ENCODE measurements around the gene UGT1A10.
"Not testable (repeated sequence)": the region's sequence is repeated elsewhere in the genome, so short reads cannot be mapped to it uniquely, and the experiment has no call there.

UGT1A10 gene

DNA sequence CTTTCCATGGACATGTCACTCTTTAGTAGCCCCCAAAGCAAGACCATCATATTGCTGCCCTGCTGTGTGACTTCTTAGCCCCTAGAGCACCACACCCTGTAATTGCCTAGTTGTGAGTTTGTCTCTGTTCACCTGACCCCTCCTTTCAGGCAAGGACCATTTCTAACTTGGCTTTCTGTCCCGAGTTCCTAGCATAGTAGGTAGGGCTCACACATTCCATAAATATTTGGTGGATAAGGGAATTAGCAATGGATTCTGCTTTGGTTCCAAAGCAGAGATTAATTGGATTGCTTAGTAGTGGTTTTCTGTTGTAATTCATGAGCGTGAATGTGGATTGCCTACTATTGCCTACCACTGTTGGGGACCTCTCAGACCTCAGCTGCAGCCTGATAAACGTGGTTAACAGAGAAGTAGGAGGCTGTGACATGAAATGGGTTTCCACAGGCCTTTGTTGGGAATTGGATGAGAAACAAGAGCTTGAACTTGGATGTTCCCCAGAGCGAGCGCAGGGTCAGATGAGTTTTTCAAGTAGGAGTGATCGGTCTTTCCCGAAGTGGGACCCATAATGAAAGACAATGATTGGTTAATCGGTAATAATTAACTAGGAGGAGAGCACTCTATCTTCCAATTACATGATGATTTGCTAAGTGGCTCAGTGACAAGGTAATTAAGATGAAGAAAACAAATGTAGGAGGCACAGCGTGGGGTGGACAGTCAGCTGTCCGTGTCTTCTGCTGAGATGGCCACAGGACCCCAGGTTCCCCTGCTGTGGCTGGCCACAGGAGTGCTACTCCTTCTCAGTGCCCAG, 110.4 kb downstream of the UGT1A10 start:
- no peaks in the 10 kb centered on the region for H3K36me3 Mint-ChIP-seq (ENCODE audit: insufficient read depth)
- no peak overlapping the region for H3K4me3 Mint-ChIP-seq
- peaks cover 0 to 5% of the 10 kb centered on the region in 2 donors for H3K9me3 Mint-ChIP-seq
- H3K27ac Mint-ChIP-seq, result no peak overlapping the region
- H3K4me1 Mint-ChIP-seq (ENCODE audit: low read depth in 2 of 2), result no peaks in the 10 kb centered on the region
- H3K27me3 Mint-ChIP-seq, result peaks cover 40 to 67% of the 10 kb centered on the region in 2 donors
- DNase-seq (no peak), ATAC-seq (replicated peaks) (no peak)

GRCh38 chr2:233747283-233747544, 111.0 kb downstream of the UGT1A10 start:
- Mint-ChIP-seq H3K27me3 (peaks cover 40 to 72% of the 10 kb centered on the region in 2 donors), H3K27ac (no peak overlapping the region), H3K36me3 (ENCODE audit: insufficient read depth) (no peaks in the 10 kb centered on the region), H3K4me3 (no peak overlapping the region), H3K4me1 (ENCODE audit: low read depth in 2 of 2) (no peaks in the 10 kb centered on the region), H3K9me3 (peaks cover 0 to 5% of the 10 kb centered on the region in 2 donors)
- ATAC-seq (replicated peaks), result no peak
- no peak for DNase-seq

GRCh38 chr2:233750689-233751088, 114.4 kb downstream of the UGT1A10 start:
- not testable (repeated sequence) for H3K27ac Mint-ChIP-seq; ATAC-seq (replicated peaks); H3K4me3 Mint-ChIP-seq; H3K36me3 Mint-ChIP-seq (ENCODE audit: insufficient read depth); DNase-seq; H3K9me3 Mint-ChIP-seq; H3K4me1 Mint-ChIP-seq (ENCODE audit: low read depth in 2 of 2)
- peaks cover 40 to 94% of the 10 kb centered on the region in 2 donors for H3K27me3 Mint-ChIP-seq

GRCh38 chr2:233751212-233752009, 115.2 kb downstream of the UGT1A10 start:
- H3K36me3 Mint-ChIP-seq (ENCODE audit: insufficient read depth); DNase-seq; H3K4me1 Mint-ChIP-seq (ENCODE audit: low read depth in 2 of 2); H3K27ac Mint-ChIP-seq; ATAC-seq (replicated peaks); H3K9me3 Mint-ChIP-seq; H3K4me3 Mint-ChIP-seq: not testable (repeated sequence)
- peaks cover 37 to 87% of the 10 kb centered on the region in 2 donors for H3K27me3 Mint-ChIP-seq

DNA sequence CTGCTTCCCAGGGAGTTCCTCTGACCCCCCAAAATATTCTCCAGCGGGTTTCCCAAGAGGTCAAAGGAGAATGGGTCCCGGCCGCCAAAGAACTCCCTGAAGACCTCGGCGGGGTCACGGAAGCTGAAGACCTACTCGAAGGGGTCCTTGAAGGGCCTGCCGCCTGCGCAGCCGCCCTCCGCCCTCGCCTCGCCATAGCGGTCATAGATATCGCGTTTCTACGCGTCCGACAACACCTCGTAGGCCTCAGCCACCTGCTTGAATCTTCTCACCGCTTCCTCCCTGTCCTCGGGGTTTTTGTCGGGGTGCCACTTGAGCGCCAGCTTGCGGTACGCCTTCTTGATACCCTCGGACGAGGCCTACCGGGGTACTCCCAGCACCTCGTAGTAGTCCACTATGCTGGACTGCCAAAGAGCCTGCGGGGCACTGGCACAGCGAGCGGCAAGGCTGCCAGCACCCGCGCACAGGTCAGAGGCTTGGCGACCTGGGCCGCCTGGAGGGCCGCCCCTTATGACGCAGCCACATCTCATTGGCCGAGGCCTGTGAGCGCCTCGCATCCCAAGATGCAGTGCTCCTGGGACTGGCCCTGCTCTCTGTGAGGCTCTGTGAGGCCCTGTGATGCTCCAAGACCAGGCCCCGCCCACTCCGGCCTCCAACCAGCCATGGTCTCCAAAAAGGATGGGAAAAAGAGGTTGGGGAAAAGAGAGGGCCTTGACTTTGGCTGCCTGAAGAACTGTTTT, 118.8 kb downstream of the UGT1A10 start:
- no peak overlapping the region for H3K27ac Mint-ChIP-seq
- H3K4me1 Mint-ChIP-seq (ENCODE audit: low read depth in 2 of 2), result no peaks in the 10 kb centered on the region
- no peak for DNase-seq
- ATAC-seq (replicated peaks), result no peak
- no peak overlapping the region for H3K4me3 Mint-ChIP-seq
- H3K9me3 Mint-ChIP-seq, result peaks cover 0 to 3% of the 10 kb centered on the region in 2 donors
- no peaks in the 10 kb centered on the region for H3K36me3 Mint-ChIP-seq (ENCODE audit: insufficient read depth)
- peaks cover 17 to 60% of the 10 kb centered on the region in 2 donors for H3K27me3 Mint-ChIP-seq

GRCh38 chr2:233756429-233757081, 120.3 kb downstream of the UGT1A10 start:
- Mint-ChIP-seq H3K36me3 (ENCODE audit: insufficient read depth) (no peaks in the 10 kb centered on the region), H3K4me3 (no peak overlapping the region), H3K27me3 (peaks cover 14 to 57% of the 10 kb centered on the region in 2 donors), H3K27ac (no peak overlapping the region), H3K4me1 (ENCODE audit: low read depth in 2 of 2) (no peaks in the 10 kb centered on the region), H3K9me3 (no peaks in the 10 kb centered on the region)
- DNase-seq (no peak), ATAC-seq (replicated peaks) (no peak)

- Mint-ChIP-seq H3K4me1 (ENCODE audit: low read depth in 2 of 2) (no peaks in the 10 kb centered on the region), H3K27ac (no peak overlapping the region), H3K9me3 (no peaks in the 10 kb centered on the region), H3K4me3 (no peak overlapping the region), H3K27me3 (peaks cover 13 to 46% of the 10 kb centered on the region in 2 donors), H3K36me3 (ENCODE audit: insufficient read depth) (no peaks in the 10 kb centered on the region)
- DNase-seq, result no peak
- no peak for ATAC-seq (replicated peaks)
Measured at GRCh38 chr2:233758141-233758540, 121.9 kb downstream of the UGT1A10 start.

DNA sequence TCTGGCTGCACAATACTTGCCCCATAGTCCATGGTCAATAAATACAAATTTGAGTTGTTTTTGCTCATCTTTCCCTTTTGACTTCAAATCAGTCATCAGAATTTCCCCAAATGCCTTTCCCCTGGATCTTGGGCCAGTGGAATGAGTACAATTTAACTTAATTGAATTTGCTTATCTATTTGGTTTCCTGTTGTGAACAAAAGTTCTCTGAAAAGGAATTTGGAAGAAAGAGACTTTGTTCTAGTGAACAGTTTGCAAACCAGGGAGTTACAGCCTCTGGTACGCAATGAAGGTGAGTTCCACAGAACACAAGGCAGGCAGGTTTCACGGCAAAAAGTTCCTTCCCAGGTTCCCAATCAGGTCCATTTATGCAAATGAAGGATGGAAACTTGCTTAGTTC, 122.6 kb downstream of the UGT1A10 start:
- ATAC-seq (replicated peaks), result no peak
- H3K4me1 Mint-ChIP-seq (ENCODE audit: low read depth in 2 of 2), result no peaks in the 10 kb centered on the region
- no peaks in the 10 kb centered on the region for H3K36me3 Mint-ChIP-seq (ENCODE audit: insufficient read depth)
- no peak overlapping the region for H3K4me3 Mint-ChIP-seq
- no peaks in the 10 kb centered on the region for H3K9me3 Mint-ChIP-seq
- no peak for DNase-seq
- peaks cover 20 to 46% of the 10 kb centered on the region in 2 donors for H3K27me3 Mint-ChIP-seq
- H3K27ac Mint-ChIP-seq, result no peak overlapping the region

GRCh38 chr2:233760043-233760442, 123.8 kb downstream of the UGT1A10 start, which contains the start of gene UGT1A1:
Gene UGT1A1, plus strand, starts transcription at chr2:233760270. Its CDS starts 18 bp downstream, at chr2:233760288.
- H3K36me3 Mint-ChIP-seq (ENCODE audit: insufficient read depth), result no peaks in the 10 kb centered on the region
- no peaks in the 10 kb centered on the region for H3K9me3 Mint-ChIP-seq
- DNase-seq (no peak), ATAC-seq (replicated peaks) (no peak)
- H3K4me3 Mint-ChIP-seq, result no peak within 1 kb of the TSS
- no peak within 1 kb of the TSS for H3K27ac Mint-ChIP-seq
- no peaks in the 10 kb centered on the region for H3K4me1 Mint-ChIP-seq (ENCODE audit: low read depth in 2 of 2)
- H3K27me3 Mint-ChIP-seq, result peaks cover 31 to 46% of the 10 kb centered on the region in 2 donors

GRCh38 chr2:233761040-233761769, 125.0 kb downstream of the UGT1A10 start:
- H3K27ac Mint-ChIP-seq, result no peak overlapping the region
- no peak for ATAC-seq (replicated peaks)
- H3K4me1 Mint-ChIP-seq (ENCODE audit: low read depth in 2 of 2), result no peaks in the 10 kb centered on the region
- H3K4me3 Mint-ChIP-seq, result no peak overlapping the region
- no peaks in the 10 kb centered on the region for H3K36me3 Mint-ChIP-seq (ENCODE audit: insufficient read depth)
- H3K9me3 Mint-ChIP-seq, result peaks cover 0 to 2% of the 10 kb centered on the region in 2 donors
- peaks cover 37 to 55% of the 10 kb centered on the region in 2 donors for H3K27me3 Mint-ChIP-seq
- no peak for DNase-seq

DNA sequence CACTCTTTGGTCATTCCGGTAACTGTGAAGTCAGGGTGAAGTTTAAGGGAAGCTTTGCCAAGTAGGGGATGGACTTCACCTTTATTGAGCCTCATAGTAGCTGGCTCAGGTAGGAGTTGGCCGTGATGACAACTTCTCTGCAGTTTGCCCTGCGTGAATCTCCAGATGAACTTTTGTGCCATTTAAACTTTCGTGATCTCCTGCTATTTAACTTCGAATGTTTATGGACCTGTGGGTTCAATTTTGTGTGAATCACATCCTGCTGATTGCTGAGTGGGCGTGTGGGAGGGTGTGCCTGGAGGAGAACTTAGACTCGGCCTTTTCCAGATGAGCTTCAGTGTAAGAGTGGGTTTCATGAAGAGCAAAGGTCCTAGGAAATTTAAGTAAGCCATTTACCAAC, 128.0 kb downstream of the UGT1A10 start:
- Mint-ChIP-seq H3K27me3 (peaks cover 50 to 61% of the 10 kb centered on the region in 2 donors), H3K4me1 (ENCODE audit: low read depth in 2 of 2) (no peaks in the 10 kb centered on the region), H3K9me3 (peaks cover 0 to 2% of the 10 kb centered on the region in 2 donors), H3K27ac (no peak overlapping the region), H3K4me3 (no peak overlapping the region), H3K36me3 (ENCODE audit: insufficient read depth) (no peaks in the 10 kb centered on the region)
- DNase-seq (no peak), ATAC-seq (replicated peaks) (no peak)

DNA sequence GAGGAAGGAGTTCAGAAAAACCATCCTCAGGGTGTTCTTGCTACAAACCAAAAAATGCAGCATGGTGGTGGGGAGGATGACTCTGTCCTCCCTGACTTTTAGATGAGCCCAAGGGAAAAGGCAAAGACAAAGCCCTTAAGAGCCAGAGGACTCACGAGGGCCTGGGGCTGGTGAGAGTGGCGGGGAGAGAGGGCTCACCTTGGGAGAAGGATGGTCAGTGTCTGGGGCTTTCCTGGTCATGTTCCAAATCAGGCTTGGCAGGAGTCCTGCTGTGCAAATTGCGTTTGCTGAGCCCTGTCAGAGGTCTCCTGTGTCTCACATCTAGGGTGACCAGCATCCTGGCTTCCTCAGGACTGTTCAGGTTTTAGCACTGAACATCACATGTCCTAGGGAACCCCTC, 128.5 kb downstream of the UGT1A10 start:
- Mint-ChIP-seq H3K4me3 (no peak overlapping the region), H3K27me3 (peaks cover 54 to 66% of the 10 kb centered on the region in 2 donors), H3K36me3 (ENCODE audit: insufficient read depth) (no peaks in the 10 kb centered on the region), H3K27ac (no peak overlapping the region), H3K4me1 (ENCODE audit: low read depth in 2 of 2) (no peaks in the 10 kb centered on the region), H3K9me3 (peaks cover 0 to 2% of the 10 kb centered on the region in 2 donors)
- DNase-seq (no peak), ATAC-seq (replicated peaks) (no peak)

Measured in effector memory CD8-positive, alpha-beta T cell (primary cell).